Femur (tissue), 1 donor: ENCODE results near the gene FYCO1.

Source experiments
- DNase-seq: peaks from one replicate; pipeline ENCODE4 v3.0.0-alpha.2; 2017

Gene FYCO1

DNA sequence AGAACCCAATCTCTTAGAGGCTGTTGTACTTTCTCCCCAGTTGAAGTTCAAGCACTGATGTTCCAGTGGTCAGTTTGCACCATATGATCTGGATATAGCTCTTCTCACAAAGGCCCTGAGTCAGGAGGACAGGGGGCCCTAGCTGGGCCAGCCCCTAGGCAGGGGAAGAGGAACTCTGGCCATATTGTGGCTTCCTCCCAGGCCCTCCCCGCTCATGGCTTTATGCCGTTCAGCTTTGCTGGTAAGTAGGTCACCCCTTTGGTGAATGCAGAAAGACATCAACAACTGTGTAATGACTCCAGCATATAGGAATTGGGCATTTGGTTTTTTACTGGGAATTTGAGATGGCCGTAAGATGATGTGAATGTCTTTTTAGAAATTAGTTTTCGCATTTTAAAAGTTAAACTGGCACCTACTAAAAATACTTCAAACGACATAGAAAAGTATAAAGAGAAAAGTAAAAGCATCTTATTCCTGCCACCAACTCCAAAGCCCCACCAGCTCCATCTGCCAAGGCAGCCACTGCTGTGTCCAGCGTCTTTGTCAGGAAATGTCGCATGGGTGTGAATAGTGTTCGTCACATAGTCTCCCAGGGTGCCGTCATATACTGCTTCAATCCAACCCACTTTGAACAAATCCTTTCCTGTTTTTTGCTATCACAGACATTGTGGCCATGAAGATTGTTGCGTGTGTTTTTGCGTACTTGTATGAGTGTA, 84.0 kb downstream of the FYCO1 start:
- no peak for DNase-seq

- DNase-seq: no peak
Measured at GRCh38 chr3:45910892-45911291, 84.7 kb downstream of the FYCO1 start.

DNA sequence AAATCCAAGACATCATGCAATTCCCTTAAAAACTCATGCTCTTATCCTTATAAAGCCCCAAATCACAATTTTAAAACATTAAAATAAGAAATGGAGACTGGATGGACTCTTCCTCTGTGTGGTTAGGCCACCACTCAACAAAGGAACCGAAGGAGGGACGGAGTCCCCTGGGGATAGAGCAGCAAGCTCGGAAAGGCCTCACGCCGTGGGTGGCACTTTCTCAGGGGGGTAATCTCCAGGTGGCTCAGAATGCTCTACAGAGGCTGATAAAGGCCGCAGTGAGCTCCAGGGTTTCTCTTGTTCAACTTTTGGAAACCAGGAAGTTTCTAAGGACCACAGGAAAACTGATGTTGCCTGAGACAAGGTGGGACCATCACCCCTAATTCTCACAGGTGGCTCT, 86.1 kb downstream of the FYCO1 start:
- no peak for DNase-seq

GRCh38 chr3:45908761-45909160, 86.9 kb downstream of the FYCO1 start:
- no peak for DNase-seq

DNA sequence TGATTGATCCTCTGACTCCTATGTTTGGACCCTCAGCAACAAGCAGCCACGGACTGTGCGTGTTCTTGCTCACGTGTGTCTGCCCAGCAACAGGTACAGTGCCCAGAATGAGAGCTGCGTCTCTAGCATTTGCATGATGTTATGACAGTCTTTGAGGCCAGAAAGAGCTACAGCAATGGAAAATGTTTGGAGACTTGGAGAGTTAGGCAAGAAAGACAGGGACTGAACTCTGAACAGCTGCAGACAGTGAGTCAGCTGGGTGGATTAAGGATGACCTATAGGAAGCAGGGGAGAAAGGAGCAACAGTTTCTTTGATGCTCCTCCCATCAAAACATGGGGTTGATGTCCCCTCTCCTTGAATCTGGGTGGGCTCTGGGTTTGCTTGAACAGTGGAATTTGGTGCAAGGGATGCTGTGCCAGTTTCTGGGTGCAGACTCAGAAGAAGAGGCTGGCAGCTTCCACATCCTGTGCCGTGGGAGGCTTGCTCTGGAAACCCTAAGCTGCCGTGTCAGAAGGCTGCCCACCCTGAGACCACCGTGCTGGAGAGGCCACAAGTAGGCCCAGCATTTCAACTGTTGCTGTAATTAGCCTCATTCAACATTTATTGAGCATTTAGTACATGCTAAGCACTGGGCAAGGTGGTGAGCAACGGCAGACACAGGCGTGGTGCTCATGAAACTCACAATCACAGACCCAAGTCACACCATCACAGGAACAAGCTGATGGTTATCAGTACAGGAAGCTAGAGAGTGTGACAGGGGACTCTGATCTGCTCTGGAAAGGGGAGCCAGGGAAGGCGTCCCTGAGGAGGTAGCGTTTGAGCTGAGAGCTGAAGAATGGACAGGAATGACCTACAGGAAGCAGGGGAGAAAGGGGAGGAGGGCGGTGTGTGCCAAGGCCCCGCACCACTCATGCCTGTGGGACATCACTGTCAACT, 87.6 kb downstream of the FYCO1 start:
- no peak for DNase-seq

DNA sequence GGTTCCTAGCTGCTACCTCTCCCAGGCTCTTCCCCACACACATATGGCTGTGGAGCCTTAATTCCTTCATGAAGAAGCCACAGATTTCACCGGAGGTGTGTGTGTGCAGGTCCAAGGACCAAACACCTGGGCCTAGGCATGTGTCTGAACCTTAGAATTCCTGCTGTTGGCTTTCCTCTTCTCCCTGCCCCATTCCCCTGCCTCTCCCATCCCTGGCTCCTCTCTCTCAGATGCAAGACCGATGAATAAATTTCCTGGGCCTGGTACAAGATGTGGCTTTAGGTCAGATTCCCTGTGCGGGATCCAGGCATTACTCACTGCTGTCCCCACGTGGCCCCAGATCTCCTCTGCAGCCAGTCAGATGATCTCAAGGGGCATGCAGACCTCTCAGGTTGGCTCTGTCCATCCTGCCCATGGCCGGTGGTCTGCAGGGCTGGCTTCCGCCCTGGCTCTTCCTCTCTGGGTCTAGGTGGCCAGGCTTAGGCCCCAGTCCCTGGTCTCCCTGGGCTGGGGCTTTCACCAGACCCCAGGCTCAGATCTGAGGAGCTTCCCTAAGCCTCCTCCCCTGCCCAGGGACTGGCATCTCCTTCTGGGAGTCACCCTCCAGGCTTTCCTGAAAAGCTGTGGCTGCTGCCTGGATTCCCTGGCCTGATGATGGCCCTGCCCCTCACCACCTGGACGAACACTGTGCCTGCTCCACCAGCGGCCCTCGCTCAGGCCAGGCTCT, 88.8 kb downstream of the FYCO1 start:
- DNase-seq: no peak

DNA sequence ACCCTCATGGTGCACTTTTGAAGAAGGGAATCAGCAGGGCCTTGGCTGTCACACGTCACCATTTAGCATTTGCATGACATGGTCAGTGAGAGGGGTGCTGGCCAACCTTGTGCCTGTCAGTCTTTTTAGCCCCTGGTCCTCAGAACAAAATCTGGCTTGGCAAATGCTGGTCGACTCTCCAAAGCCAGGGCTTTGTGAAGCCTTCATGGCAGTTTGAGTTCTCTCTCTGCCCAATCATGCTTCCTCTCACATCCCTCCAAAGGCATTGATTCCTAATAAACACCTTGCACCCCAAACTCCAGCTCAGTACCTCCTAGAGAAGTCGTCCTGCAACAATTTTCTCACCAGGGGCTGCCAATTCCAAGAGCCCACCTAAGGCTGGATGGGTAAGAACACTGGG, 89.9 kb downstream of the FYCO1 start:
- no peak for DNase-seq

GRCh38 chr3:45904931-45905330, 90.7 kb downstream of the FYCO1 start:
- no peak for DNase-seq

DNA sequence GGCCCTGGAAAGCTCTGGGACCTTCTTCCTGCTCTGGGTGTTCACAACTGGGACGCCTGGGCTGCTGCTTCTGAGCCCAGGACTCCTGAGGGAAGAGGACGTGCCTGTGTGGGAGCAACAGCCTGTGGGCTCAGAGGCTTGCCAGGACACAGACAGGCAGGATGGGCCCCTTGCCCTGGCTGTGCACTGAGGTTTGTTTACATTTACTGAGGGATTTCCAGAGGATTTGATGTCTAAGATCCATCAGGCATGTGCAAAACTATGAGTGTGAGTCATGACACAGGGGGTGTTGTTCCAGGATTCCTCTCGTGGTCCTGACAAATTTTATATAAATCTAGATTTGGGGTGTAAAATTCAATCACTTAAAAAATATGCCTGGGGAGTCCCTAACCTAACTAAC, 98.7 kb downstream of the FYCO1 start:
- DNase-seq: no peak

DNA sequence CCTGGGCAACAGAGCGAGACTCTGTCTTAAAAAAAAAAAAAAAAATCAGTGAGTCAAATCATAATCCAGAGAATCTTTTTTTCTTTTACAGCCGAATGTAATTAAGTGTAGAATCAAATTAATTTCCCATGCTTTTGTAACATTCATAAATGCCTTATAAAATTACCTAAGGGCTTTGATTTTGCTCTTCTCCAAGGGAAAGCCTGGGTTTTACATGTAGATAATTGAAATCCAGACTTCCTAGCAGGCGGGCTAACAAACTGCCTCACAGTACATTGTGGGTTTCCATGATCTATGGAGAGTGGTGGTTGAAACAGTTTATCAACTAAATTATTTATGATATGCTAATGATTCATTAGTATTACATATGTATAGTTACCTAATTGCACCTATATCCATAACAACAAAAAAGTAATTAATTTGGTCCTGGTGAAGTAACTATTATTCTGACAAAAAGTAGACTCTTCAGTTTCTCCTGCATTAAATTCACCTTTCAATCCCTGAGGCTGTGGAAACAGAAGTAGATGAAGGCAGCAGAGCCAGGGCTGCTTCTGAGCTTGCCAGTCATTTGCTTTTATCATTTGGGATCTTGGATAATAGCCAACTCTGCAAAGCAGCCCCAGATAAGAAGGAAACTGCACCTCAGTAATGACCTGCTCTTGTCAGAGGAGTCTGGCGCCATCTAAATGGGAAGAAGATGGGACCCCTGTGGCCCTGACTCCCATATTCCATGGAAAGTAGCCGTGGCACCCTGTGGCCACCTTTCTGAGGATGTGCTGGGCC, 99.7 kb downstream of the FYCO1 start:
- DNase-seq: no peak

GRCh38 chr3:45894015-45894414, 101.6 kb downstream of the FYCO1 start:
- no peak for DNase-seq

- DNase-seq: no peak
Measured at GRCh38 chr3:45892161-45892560, 103.5 kb downstream of the FYCO1 start.

- no peak for DNase-seq
Measured at GRCh38 chr3:45890405-45890804, 105.2 kb downstream of the FYCO1 start.

GRCh38 chr3:45889337-45889736, 106.3 kb downstream of the FYCO1 start:
- no peak for DNase-seq

DNA sequence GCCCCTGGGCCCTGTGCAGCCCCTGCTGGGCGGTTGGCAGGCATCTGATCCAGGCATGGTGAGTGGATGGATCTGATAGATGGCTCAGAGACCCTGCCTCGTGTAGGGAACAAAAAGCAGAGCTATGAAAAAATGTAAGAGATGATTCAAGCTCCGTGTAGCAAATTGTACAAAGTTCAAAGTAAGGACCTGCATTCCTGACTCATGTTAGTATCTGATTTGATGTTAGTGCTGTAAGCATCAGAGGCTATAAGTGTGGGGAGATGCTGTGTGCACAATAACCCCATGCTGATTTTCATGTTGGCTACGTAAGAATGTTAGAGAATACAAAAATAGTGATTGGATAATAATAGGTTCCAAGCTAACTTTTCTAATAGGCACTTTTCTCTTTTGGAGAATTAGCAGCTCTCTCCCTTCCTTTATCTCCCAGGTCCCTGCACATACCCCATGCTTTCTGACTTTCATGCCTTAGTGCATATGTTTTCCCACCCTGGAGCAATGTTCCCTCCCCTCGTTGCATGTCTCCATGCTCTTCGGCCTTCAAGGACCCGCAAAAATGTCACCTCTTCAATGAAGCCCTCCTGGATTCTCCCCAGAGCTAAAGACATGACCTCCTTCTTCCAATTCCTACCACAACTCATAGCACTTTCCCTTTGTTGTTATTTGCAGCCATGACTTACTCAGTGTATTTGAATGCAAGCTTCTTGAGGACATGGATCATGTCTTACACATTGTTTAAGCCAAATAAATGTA, 107.7 kb downstream of the FYCO1 start:
- no peak for DNase-seq

DNA sequence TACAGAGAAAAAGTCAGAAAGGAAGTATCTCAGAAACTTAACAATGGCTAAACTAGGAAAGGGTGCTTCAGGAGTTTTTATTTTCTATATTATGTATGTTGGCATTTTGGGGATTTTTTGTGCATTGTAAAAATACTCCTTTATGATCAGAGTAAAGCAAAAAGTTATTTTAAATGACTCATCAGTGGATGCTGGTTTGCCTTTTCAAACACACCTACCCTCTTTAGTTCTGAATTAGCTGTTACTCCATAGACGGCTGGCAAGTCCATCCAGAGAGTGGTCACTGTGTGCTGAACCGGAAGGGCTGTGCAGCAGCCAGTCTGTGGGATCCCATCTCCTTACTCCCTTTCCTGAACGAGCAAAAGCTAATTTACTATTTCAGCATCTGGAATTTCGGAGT, 108.3 kb downstream of the FYCO1 start:
- DNase-seq: no peak

DNA sequence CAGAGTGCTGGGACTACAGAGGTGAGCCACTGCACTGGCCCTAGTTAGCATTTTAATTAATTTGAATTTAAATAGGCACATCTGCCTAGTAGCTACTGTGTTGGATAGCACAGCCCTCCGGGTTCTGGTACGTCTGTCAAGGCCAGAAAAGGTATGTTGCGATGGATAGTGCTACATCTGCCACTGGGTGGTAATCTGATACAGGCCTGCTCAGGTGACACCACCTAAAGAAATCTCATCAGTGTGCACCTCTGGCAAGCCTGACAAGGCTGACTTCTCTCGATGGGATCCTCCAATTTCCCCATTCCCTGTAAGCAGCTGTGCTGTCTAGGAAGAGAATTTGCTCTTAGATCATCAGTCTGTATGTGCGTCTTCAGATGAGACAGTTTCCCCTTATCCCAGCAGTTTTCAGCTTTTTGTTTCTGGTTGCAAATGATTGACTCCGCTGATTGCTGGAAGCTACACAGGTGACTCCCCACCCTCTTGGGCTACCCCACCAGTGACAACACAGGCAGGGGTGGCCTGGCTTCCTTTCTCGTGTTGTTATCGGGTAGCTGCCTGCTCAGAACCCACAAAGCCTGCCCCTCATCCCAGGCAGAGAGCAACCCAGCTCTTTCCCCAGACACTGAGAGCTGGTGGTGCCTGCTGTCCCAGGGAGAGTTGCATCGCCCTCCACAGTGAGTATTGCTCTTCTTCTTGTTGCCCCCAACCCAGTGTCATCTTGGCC, 109.5 kb downstream of the FYCO1 start, which contains the start of gene CCR9:
CCR9 (plus strand) TSS at position 565 of the 727 bp plus-strand sequence. CDS start 8,391 bp downstream, outside the sequence.
- no peak for DNase-seq

GRCh38 chr3:45884368-45885201, 111.0 kb downstream of the FYCO1 start:
- no peak for DNase-seq

DNA sequence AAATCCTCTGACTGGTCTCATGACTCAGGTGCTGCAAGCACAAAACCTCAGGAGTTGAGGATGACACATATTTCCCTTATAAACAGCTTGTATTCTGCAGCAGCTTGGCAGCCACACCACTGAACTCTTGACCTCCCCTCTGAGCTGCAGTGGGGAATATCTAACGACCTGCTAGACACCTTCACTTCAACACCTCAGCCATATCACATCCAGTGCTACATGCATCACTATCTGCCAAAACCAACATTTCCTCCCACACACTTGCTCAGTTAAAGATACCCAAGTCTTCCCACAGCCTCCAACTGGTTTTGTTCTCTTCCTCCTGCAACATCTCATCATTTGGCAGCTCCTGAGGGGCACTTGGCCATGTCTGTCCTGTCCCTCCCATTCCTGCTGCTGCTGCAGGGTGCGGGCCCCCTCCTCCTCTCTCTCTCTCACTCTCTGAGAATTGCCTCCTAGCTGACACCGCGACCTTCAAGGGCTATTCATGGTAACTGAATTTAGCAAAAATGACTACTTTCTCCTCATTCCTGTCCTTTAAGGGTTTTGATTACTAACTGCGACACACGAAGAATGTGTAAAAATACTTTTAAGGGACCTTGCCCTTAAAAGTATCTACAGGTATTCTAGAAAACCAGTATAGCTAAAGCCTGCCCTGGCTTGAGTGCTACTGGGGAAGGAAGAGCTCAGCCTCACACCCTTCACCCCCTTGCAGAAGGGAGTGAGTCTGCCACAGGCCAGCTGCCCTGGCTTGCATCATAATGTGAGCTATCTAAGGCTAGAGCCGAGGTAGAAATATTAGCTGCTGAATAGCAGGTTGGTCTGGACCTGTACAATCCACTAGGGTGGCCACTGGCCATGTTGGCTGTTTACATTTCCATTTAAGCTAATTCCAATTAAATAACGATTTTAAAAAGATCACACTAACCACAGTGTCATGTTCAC, 114.3 kb downstream of the FYCO1 start:
- DNase-seq: no peak
